Parathyroid adenoma (tissue), 2 donors: ENCODE results near the gene SLC7A1.

Experiments used
- H2AFZ ChIP-seq: fragments of 300-600 bp; sonication (generic); one replicate; pipeline ENCODE4 v1.7.0; 2017; ENCODE audit warnings: antibody characterized with exemption, mild to moderate bottlenecking
- H3K27ac ChIP-seq: fragments of 300-600 bp; sonication (generic); one replicate; pipeline ENCODE4 v1.7.0; 2017
- H3K27me3 ChIP-seq: fragments of 300-600 bp; sonication (generic); one replicate; pipeline ENCODE4 v1.7.0; 2017; ENCODE audit warnings: low read length; ENCODE audit not compliant: control insufficient read depth, insufficient read depth
- H3K36me3 ChIP-seq: fragments of 300-600 bp; sonication (generic); one replicate; pipeline ENCODE4 v1.7.0; 2017; ENCODE audit warnings: low read length; ENCODE audit not compliant: control insufficient read depth, insufficient read depth
- H3K4me1 ChIP-seq: fragments of 300-600 bp; sonication (generic); one replicate; pipeline ENCODE4 v1.7.0; 2017; ENCODE audit warnings: control low read depth
- H3K4me2 ChIP-seq: fragments of 300-600 bp; sonication (generic); one replicate; pipeline ENCODE4 v1.7.0; 2017; ENCODE audit warnings: low read length
- H3K4me3 ChIP-seq: fragments of 300-600 bp; sonication (generic); one replicate; pipeline ENCODE4 v1.7.0; 2017; ENCODE audit warnings: low read depth, low read length
- H3K79me2 ChIP-seq: fragments of 300-600 bp; sonication (generic); one replicate; pipeline ENCODE4 v1.7.0; 2017; ENCODE audit warnings: control low read depth
- H3K9ac ChIP-seq: fragments of 300-600 bp; sonication (generic); one replicate; pipeline ENCODE4 v1.7.0; 2017; ENCODE audit warnings: mild to moderate bottlenecking
- H3K9me3 ChIP-seq: fragments of 300-600 bp; sonication (generic); one replicate; pipeline ENCODE4 v1.7.0; 2017; ENCODE audit warnings: low read length; ENCODE audit not compliant: control insufficient read depth
- TF ChIP-seq, protein P1 (sequence below): fragments of 300-600 bp; sonication (generic); IDR thresholded peaks from one replicate; pipeline ENCODE4 v1.7.0; 2017; ENCODE audit warnings: antibody characterized with exemption, mild to moderate bottlenecking
- donor health status: primary hyperparathyroidism.

The SLC7A1 gene

DNA sequence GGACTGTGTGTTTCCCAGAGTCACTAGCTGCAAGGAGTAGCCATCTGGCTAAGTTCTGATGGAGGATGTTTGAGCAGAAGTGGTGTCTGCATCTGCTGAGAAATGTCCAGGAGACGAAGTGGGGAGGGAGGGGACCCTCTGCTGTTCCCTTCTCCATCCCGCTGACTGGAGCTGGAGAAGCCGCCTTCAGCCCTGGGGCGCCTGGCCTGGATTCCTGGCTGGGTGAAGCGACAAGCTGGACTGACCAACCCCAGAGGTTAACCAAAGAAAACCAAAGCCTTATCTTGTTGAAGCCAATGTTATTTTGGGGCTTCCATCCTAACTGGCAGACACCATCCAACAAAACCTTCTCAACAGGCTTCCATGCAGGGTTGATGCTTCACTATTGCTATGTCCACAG lies 67.6 kb downstream of the SLC7A1 start:
- Histone ChIP-seq H3K79me2 (no peaks in the 10 kb centered on the region), H3K9ac (no peak overlapping the region), H3K36me3 (no peaks in the 10 kb centered on the region), H3K4me1 (no peaks in the 10 kb centered on the region), H3K4me2 (no peak overlapping the region), H3K27me3 (no peaks in the 10 kb centered on the region), H3K27ac (no peak overlapping the region), H3K9me3 (no peaks in the 10 kb centered on the region), H3K4me3 (no peak overlapping the region), H2AFZ (no peak overlapping the region)
- TF ChIP-seq, protein P1, sequence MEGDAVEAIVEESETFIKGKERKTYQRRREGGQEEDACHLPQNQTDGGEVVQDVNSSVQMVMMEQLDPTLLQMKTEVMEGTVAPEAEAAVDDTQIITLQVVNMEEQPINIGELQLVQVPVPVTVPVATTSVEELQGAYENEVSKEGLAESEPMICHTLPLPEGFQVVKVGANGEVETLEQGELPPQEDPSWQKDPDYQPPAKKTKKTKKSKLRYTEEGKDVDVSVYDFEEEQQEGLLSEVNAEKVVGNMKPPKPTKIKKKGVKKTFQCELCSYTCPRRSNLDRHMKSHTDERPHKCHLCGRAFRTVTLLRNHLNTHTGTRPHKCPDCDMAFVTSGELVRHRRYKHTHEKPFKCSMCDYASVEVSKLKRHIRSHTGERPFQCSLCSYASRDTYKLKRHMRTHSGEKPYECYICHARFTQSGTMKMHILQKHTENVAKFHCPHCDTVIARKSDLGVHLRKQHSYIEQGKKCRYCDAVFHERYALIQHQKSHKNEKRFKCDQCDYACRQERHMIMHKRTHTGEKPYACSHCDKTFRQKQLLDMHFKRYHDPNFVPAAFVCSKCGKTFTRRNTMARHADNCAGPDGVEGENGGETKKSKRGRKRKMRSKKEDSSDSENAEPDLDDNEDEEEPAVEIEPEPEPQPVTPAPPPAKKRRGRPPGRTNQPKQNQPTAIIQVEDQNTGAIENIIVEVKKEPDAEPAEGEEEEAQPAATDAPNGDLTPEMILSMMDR = no peak

DNA sequence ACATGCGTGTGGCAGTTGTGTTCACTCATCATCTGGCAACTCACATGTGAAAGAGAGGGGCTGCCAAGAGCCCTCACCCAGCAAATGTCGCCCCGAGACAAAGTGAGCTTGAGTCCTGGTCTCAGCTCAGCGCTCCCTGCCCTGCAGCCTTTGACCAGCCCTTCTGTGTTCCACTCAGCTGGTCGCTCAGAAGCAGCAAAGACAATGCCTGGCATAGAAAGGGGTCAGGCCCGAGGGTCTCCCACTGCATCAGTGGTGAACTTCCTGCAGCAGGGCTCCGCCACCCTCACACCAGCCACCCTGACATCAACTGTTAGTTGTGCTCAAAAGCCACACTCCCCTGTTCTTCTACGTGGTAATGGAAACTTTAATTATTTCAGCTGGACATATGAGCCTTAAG lies 68.0 kb downstream of the SLC7A1 start:
- Histone ChIP-seq H3K36me3 (no peaks in the 10 kb centered on the region), H3K27me3 (no peaks in the 10 kb centered on the region), H3K4me1 (no peaks in the 10 kb centered on the region), H3K4me2 (no peak overlapping the region), H3K27ac (no peak overlapping the region), H3K9ac (no peak overlapping the region), H3K4me3 (no peak overlapping the region), H3K9me3 (no peaks in the 10 kb centered on the region), H2AFZ (no peak overlapping the region), H3K79me2 (no peaks in the 10 kb centered on the region)
- TF ChIP-seq, protein P1 = no peak

DNA sequence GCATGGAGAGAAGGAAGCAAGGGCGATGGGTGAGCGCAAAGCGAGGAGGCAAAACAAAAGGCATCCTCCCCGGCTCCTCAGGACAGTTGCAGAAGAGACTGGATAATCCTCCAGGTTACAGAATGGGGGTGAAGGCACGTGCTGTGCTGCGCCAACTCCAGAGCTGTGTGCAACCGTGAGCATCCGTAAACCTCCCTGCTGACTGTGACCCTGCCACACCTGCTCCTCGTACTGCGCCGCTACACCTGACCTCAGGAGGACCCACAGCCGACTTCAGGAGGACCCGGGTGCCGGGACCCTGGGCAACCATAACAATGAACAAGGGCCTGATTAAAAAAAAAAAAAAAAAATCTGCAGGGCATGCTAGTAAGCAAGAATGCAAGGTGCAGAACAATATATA lies 68.7 kb downstream of the SLC7A1 start:
- no peaks in the 10 kb centered on the region for H3K36me3 ChIP-seq
- no peak overlapping the region for H2AFZ ChIP-seq
- TF ChIP-seq, protein P1 = no peak
- no peaks in the 10 kb centered on the region for H3K79me2 ChIP-seq
- H3K27me3 ChIP-seq = no peaks in the 10 kb centered on the region
- H3K4me3 ChIP-seq = no peak overlapping the region
- H3K4me1 ChIP-seq = no peaks in the 10 kb centered on the region
- no peak overlapping the region for H3K9ac ChIP-seq
- H3K9me3 ChIP-seq = no peaks in the 10 kb centered on the region
- no peak overlapping the region for H3K4me2 ChIP-seq
- H3K27ac ChIP-seq = no peak overlapping the region

DNA sequence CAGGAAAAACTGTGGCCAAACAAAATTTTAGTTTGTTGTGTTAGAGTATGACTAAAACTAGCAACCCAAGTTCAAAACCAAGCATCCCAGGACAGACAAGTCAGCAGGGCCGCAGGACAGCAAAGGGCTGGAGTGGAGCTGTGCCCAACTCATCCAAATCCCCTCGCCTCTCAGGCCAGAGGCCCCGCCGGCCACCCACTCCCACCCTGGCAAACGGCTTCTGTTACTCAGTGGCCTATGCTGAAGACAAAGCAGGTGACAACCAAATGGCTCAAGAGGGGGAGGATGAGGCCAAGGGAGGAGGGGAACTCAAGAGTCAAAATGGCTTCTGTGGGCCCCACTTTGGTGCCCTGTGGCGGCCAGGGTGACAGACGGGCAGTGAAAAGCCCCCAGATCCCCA lies 69.7 kb downstream of the SLC7A1 start:
- no peak overlapping the region for H3K4me3 ChIP-seq
- no peaks in the 10 kb centered on the region for H3K4me1 ChIP-seq
- H3K9me3 ChIP-seq = no peaks in the 10 kb centered on the region
- no peak overlapping the region for H2AFZ ChIP-seq
- no peak overlapping the region for H3K27ac ChIP-seq
- no peak overlapping the region for H3K4me2 ChIP-seq
- H3K9ac ChIP-seq = no peak overlapping the region
- TF ChIP-seq, protein P1 = no peak
- H3K27me3 ChIP-seq = no peaks in the 10 kb centered on the region
- no peaks in the 10 kb centered on the region for H3K79me2 ChIP-seq
- H3K36me3 ChIP-seq = no peaks in the 10 kb centered on the region

GRCh38 chr13:29524641-29525040 lies 70.8 kb downstream of the SLC7A1 start:
- no peak overlapping the region for H3K4me2 ChIP-seq
- H3K79me2 ChIP-seq = no peaks in the 10 kb centered on the region
- TF ChIP-seq, protein P1 = no peak
- H3K9ac ChIP-seq = no peak overlapping the region
- H3K36me3 ChIP-seq = no peaks in the 10 kb centered on the region
- no peak overlapping the region for H3K27ac ChIP-seq
- H3K4me3 ChIP-seq = no peak overlapping the region
- H2AFZ ChIP-seq = no peak overlapping the region
- no peaks in the 10 kb centered on the region for H3K4me1 ChIP-seq
- H3K27me3 ChIP-seq = no peaks in the 10 kb centered on the region
- H3K9me3 ChIP-seq = no peaks in the 10 kb centered on the region
